Measurements from ENCODE around the gene MAPKAP1.

GRCh38 chr9:125475385-125475784 is 231.6 kb downstream of the MAPKAP1 start:
- TF ChIP-seq CTCF (IDR thresholded peaks at IDR 0.05) = no peak
- no peak for TF ChIP-seq POLR2A (IDR thresholded peaks at IDR 0.05)

Measured in Peyer's patch (tissue), 4 donors.